Upper lobe of right lung (tissue), 1 donor: ENCODE measurements around the gene POU2AF2. TPM values are rescaled to one million over a fixed set of nuclear protein-coding genes. Genes with fewer than 3 reads are reported as not detected.

Experiments
- ATAC-seq: fragments of 200-7000 bp; cut with Tn5 transposase; one replicate; pipeline ENCODE4 v1.9.1; 2020; ENCODE audit warnings: mild to moderate bottlenecking, moderate library complexity
- DNase-seq: peaks from one replicate; pipeline ENCODE4 v3.0.0-alpha.2; 2020
- H3K27ac ChIP-seq: fragments of 200-600 bp; one replicate; pipeline ENCODE4 v1.8.0; 2022
- H3K27me3 ChIP-seq: fragments of 200-600 bp; one replicate; pipeline ENCODE4 v1.8.0; 2022; ENCODE audit warnings: mild to moderate bottlenecking
- H3K36me3 ChIP-seq: fragments of 200-600 bp; one replicate; pipeline ENCODE4 v1.8.0; 2022
- H3K4me1 ChIP-seq: fragments of 200-600 bp; one replicate; pipeline ENCODE4 v1.8.0; 2022
- H3K4me3 ChIP-seq: fragments of 200-600 bp; one replicate; pipeline ENCODE4 v1.8.0; 2022; ENCODE audit warnings: mild to moderate bottlenecking
- H3K9me3 ChIP-seq: fragments of 200-600 bp; one replicate; pipeline ENCODE4 v1.8.0; 2022
- CTCF ChIP-seq: fragments of 200-600 bp; IDR thresholded peaks from one replicate; pipeline ENCODE4 v1.8.0; 2022; ENCODE audit warnings: antibody characterized with exemption
- intact Hi-C: fragments of 100-400 bp; cut with DNase I; formaldehyde crosslinking; loops from one replicate; pipeline ENCODE4 v1.11.0; 2022
- total RNA-seq: library from RNA; stranded (reverse); fragmentation: NEBNext Ultra II Directional; extraction: Animal tissue kit (Norgen Biotek cat#: 25700); gene quantifications from one replicate; pipeline ENCODE4 v1.2.1, GENCODE V29; 2021
- donor health status: DM: no; HTN: yes; CAD: no; lungs with severe emphysema.

Gene POU2AF2
- total RNA-seq, 1 donor from 2014 or later, result not detected

DNA sequence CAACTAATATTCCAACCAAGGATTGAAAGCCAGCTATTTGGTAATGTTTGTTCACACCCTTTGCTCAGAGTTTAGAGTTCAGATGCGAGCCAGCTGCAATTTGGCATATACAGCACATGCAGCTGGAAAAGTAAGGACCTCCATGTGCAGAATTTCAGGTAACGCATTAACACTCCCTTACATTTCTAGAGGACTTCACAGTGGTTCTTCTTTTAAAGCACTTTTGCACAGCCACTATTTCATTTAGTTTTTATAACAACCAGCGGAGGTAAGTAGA lies 56.3 kb downstream of the POU2AF2 start:
- no peaks in the 10 kb centered on the region for H3K27me3 ChIP-seq
- peaks cover 5% of the 10 kb centered on the region for H3K4me1 ChIP-seq
- DNase-seq, result no peak
- no peak for TF ChIP-seq CTCF
- peak overlapping the region; percentile 34 for H3K27ac ChIP-seq
- no peak overlapping the region for H3K4me3 ChIP-seq
- H3K9me3 ChIP-seq, result no peaks in the 10 kb centered on the region
- intact Hi-C loops, result no loop called here
- no peaks in the 10 kb centered on the region for H3K36me3 ChIP-seq
- ATAC-seq, result no peak

GRCh38 chr11:111302298-111302697 lies 56.8 kb downstream of the POU2AF2 start:
- H3K36me3 ChIP-seq, result no peaks in the 10 kb centered on the region
- no peak overlapping the region for H3K4me3 ChIP-seq
- intact Hi-C loops, result no loop called here
- H3K27ac ChIP-seq, result peak overlapping the region; percentile 80
- H3K27me3 ChIP-seq, result no peaks in the 10 kb centered on the region
- ATAC-seq (peak; percentile 71), DNase-seq (peak; percentile 79)
- H3K4me1 ChIP-seq, result peaks cover 5% of the 10 kb centered on the region
- H3K9me3 ChIP-seq, result no peaks in the 10 kb centered on the region
- TF ChIP-seq CTCF, result no peak

- Histone ChIP-seq H3K4me1 (peaks cover 5% of the 10 kb centered on the region), H3K36me3 (no peaks in the 10 kb centered on the region), H3K9me3 (no peaks in the 10 kb centered on the region), H3K4me3 (peak overlapping the region; percentile 21), H3K27me3 (no peaks in the 10 kb centered on the region), H3K27ac (peak overlapping the region; percentile 80)
- no peak for TF ChIP-seq CTCF
- intact Hi-C loops, result no loop called here
- ATAC-seq (peak; percentile 74), DNase-seq (no peak)
These were observed 57.9 kb downstream of the POU2AF2 start for GRCh38 chr11:111303461-111303860.

- H3K4me1 ChIP-seq, result peaks cover 5% of the 10 kb centered on the region
- peak overlapping the region; percentile 21 for H3K4me3 ChIP-seq
- H3K36me3 ChIP-seq, result no peaks in the 10 kb centered on the region
- ATAC-seq, result no peak
- no peak for DNase-seq
- H3K27ac ChIP-seq, result no peak overlapping the region
- TF ChIP-seq CTCF, result no peak
- H3K27me3 ChIP-seq, result no peaks in the 10 kb centered on the region
- H3K9me3 ChIP-seq, result no peaks in the 10 kb centered on the region
- intact Hi-C loops, result no loop called here
These were observed 59.8 kb downstream of the POU2AF2 start for GRCh38 chr11:111305162-111305802.

GRCh38 chr11:111305876-111306275 lies 60.4 kb downstream of the POU2AF2 start:
- ATAC-seq (no peak), DNase-seq (no peak)
- TF ChIP-seq CTCF, result no peak
- H3K9me3 ChIP-seq, result no peaks in the 10 kb centered on the region
- H3K36me3 ChIP-seq, result no peaks in the 10 kb centered on the region
- no peak overlapping the region for H3K27ac ChIP-seq
- H3K4me1 ChIP-seq, result peaks cover 5% of the 10 kb centered on the region
- H3K27me3 ChIP-seq, result no peaks in the 10 kb centered on the region
- intact Hi-C loops, result no loop called here
- no peak overlapping the region for H3K4me3 ChIP-seq

DNA sequence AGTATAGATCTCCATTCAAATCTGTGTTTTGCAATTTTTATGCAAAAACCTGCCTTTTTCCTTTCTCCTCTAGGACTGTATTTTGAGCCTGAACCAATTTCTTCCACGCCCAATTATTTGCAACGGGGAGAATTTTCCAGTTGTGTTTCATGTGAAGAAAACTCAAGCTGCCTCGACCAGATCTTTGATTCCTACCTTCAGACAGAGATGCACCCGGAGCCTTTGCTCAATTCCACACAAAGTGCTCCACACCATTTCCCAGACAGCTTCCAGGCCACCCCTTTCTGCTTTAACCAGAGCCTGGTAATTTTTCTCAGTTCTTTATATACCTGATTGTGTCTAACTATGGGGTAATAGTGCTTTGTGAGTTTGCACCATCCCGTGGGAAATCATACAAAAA lies 60.8 kb downstream of the POU2AF2 start:
- ATAC-seq, result no peak
- no peak overlapping the region for H3K27ac ChIP-seq
- H3K27me3 ChIP-seq, result no peaks in the 10 kb centered on the region
- no peak for DNase-seq
- TF ChIP-seq CTCF, result no peak
- no peaks in the 10 kb centered on the region for H3K9me3 ChIP-seq
- intact Hi-C loops, result no loop called here
- no peaks in the 10 kb centered on the region for H3K36me3 ChIP-seq
- peaks cover under 1% of the 10 kb centered on the region for H3K4me1 ChIP-seq
- no peak overlapping the region for H3K4me3 ChIP-seq
